ENCODE results near the gene ATP13A3.

ATP13A3 gene

GRCh38 chr3:194365978-194366490, 120.8 kb downstream of the ATP13A3 start:
- no peak for DNase-seq

- DNase-seq: no peak
Observed at GRCh38 chr3:194365526-194365925, 121.3 kb downstream of the ATP13A3 start.

- DNase-seq: no peak
Observed at GRCh38 chr3:194364652-194365434, 122.0 kb downstream of the ATP13A3 start.

GRCh38 chr3:194364314-194364651, 122.5 kb downstream of the ATP13A3 start:
- DNase-seq: no peak

GRCh38 chr3:194360568-194360967, 126.2 kb downstream of the ATP13A3 start:
- no peak for DNase-seq

- no peak for DNase-seq
Observed at GRCh38 chr3:194357681-194358080, 129.1 kb downstream of the ATP13A3 start.

- DNase-seq: no peak
Observed at GRCh38 chr3:194355379-194355778, 131.4 kb downstream of the ATP13A3 start.

GRCh38 chr3:194354315-194354714, 132.5 kb downstream of the ATP13A3 start:
- DNase-seq: no peak
